Endothelial cell of umbilical vein (primary cell): ENCODE data around the gene BCL2.

Experiments used
- FOS ChIP-seq: IDR thresholded peaks from 2 replicates; pipeline ENCODE4 v1.6.1; 2011; ENCODE audit warnings: mild to moderate bottlenecking, low read length, moderate library complexity, borderline replicate concordance; ENCODE audit not compliant: insufficient read depth
- POLR2AphosphoS5 ChIP-seq: IDR thresholded peaks from 2 replicates; pipeline ENCODE4 v1.6.1; 2012; ENCODE audit warnings: low read depth, mild to moderate bottlenecking, control low read depth, low read length, moderate library complexity; ENCODE audit not compliant: insufficient read depth
- TF ChIP-seq, protein P1 (sequence below), 2 donors: IDR thresholded peaks; 1 replicate in 1 of 2; 2 replicates in 1 of 2; pipeline ENCODE4 v1.5.1; 2011; ENCODE audit warnings: low read length in 2 of 2, mild to moderate bottlenecking in 2 of 2, moderate library complexity in 2 of 2, control low read depth in 1 of 2, inconsistent platforms in 1 of 2, low read depth in 1 of 2; ENCODE audit not compliant: insufficient read depth in 1 of 2; ENCODE audit errors: extremely low read depth in 1 of 2

DNA sequence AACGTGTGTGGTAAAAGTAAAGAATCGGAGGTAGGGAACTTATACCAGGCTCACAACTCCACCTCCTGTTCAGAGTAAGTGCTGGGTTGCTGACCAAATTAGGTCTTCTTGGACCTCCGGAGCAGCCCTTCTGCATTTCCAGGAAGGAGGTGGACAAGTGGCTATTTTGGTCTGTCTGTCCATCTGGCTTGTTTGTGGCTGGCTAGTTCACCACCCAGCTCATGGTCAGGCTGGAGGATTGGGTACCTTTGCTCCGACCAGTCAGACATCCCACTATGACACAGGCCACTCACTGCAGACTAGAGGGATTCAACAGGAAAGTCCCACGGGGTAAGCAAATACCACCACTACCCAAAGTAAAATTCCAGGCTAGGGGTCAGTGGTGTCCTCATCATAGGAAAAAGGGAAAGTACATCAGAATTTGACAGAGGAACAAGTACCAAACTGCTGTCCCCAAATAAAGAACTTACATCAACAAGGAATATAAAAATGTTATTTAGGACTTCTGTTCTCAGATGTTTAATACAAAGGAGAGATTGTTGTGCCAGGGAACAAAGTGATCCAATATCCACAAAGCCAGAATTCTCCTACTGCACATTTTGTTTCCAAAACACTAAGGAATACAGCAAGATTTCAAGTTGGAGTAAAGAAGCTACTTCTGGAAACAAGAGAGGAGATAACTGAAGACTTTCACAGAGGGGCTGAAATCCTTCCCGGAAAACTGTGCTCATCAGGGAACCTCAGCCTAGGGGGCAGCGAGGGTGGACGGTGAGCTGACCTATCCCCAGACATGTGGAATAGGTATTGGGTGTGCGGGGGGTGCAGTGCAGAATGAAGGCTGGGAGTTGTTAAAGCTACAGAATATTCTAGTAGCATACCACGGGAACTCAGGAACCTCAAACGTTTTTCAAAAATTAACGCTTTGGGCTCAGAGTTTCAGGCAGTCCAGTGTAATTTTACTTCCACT is 56.9 kb downstream of the BCL2 start:
- TF ChIP-seq, protein P1, sequence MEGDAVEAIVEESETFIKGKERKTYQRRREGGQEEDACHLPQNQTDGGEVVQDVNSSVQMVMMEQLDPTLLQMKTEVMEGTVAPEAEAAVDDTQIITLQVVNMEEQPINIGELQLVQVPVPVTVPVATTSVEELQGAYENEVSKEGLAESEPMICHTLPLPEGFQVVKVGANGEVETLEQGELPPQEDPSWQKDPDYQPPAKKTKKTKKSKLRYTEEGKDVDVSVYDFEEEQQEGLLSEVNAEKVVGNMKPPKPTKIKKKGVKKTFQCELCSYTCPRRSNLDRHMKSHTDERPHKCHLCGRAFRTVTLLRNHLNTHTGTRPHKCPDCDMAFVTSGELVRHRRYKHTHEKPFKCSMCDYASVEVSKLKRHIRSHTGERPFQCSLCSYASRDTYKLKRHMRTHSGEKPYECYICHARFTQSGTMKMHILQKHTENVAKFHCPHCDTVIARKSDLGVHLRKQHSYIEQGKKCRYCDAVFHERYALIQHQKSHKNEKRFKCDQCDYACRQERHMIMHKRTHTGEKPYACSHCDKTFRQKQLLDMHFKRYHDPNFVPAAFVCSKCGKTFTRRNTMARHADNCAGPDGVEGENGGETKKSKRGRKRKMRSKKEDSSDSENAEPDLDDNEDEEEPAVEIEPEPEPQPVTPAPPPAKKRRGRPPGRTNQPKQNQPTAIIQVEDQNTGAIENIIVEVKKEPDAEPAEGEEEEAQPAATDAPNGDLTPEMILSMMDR (IDR thresholded peaks at IDR 0.05; ENCODE audit: extremely low read depth in 1 of 2, insufficient read depth in 1 of 2, low read depth in 1 of 2, low read length in 2 of 2): no peak
- TF ChIP-seq POLR2AphosphoS5 (no peak), FOS (no peak)
